Neural progenitor cell (in vitro differentiated cells): ENCODE results near the gene GNAZ. TPM values are rescaled to one million over a fixed set of nuclear protein-coding genes. Genes with fewer than 3 reads are reported as not detected.

Experiments
- DNase-seq: peaks from one replicate; pipeline ENCODE4 v3.0.0-alpha.2; 2016; ENCODE audit warnings: low spot score
- H2AFZ ChIP-seq: fragments of 200-600 bp; sonication (generic); replicated peaks from 2 replicates; pipeline ENCODE4 v1.6.1; 2016; ENCODE audit warnings: antibody characterized with exemption
- H3F3A ChIP-seq: fragments of 200-600 bp; sonication (generic); 2 replicates; pipeline ENCODE4 v1.6.1; 2016; ENCODE audit warnings: antibody characterized with exemption, low read depth
- H3K27ac ChIP-seq: fragments of 200-600 bp; sonication (generic); 2 replicates; pipeline ENCODE4 v1.5.1; 2016; ENCODE audit warnings: mild to moderate bottlenecking
- H3K27me3 ChIP-seq: fragments of 200-600 bp; sonication (generic); 2 replicates; pipeline ENCODE4 v1.6.1; 2016; ENCODE audit warnings: mild to moderate bottlenecking, moderate library complexity
- H3K36me3 ChIP-seq: fragments of 200-600 bp; sonication (generic); 2 replicates; pipeline ENCODE4 v1.5.1; 2016
- H3K4me1 ChIP-seq: fragments of 200-600 bp; sonication (generic); 2 replicates; pipeline ENCODE4 v1.6.1; 2016; ENCODE audit warnings: mixed run types
- H3K4me2 ChIP-seq: fragments of 200-600 bp; sonication (generic); 2 replicates; pipeline ENCODE4 v1.6.1; 2016
- H3K4me3 ChIP-seq: fragments of 200-600 bp; sonication (generic); 2 replicates; pipeline ENCODE4 v1.5.1; 2016
- H3K79me2 ChIP-seq: fragments of 200-600 bp; sonication (generic); 2 replicates; pipeline ENCODE4 v1.6.1; 2016; ENCODE audit warnings: low read depth
- H3K9ac ChIP-seq: fragments of 200-600 bp; sonication (generic); 2 replicates; pipeline ENCODE4 v1.6.1; 2016
- H3K9me3 ChIP-seq: fragments of 200-600 bp; sonication (generic); 2 replicates; pipeline ENCODE4 v1.5.1; 2016; ENCODE audit warnings: low read depth
- H4K20me1 ChIP-seq: fragments of 200-600 bp; sonication (generic); 2 replicates; pipeline ENCODE4 v1.6.1; 2016; ENCODE audit warnings: low read depth
- H3K27ac Mint-ChIP-seq: 3 replicates; pipeline ENCODE4 v1.8.0; 2021; ENCODE audit warnings: mixed read lengths
- H3K27me3 Mint-ChIP-seq: 2 replicates; pipeline ENCODE4 v1.8.0; 2022; ENCODE audit warnings: low read depth, mild to moderate bottlenecking, inconsistent platforms, moderate library complexity, mixed read lengths; ENCODE audit not compliant: insufficient read depth
- H3K36me3 Mint-ChIP-seq: 3 replicates; pipeline ENCODE4 v1.8.0; 2021; ENCODE audit warnings: mixed read lengths
- H3K4me1 Mint-ChIP-seq: 3 replicates; pipeline ENCODE4 v1.8.0; 2021; ENCODE audit warnings: mixed read lengths
- H3K4me3 Mint-ChIP-seq: 3 replicates; pipeline ENCODE4 v1.8.0; 2021; ENCODE audit warnings: mild to moderate bottlenecking, moderate library complexity, mixed read lengths
- H3K9me3 Mint-ChIP-seq: 3 replicates; pipeline ENCODE4 v1.8.0; 2020; ENCODE audit warnings: mixed read lengths
- CTCF ChIP-seq: fragments of 200-600 bp; sonication (generic); IDR thresholded peaks from 2 replicates; pipeline ENCODE4 v1.5.1; 2017; ENCODE audit warnings: antibody characterized with exemption, mild to moderate bottlenecking
- EZH2 ChIP-seq: fragments of 200-600 bp; sonication (generic); IDR thresholded peaks from 2 replicates; pipeline ENCODE4 v1.6.1; 2017; ENCODE audit warnings: antibody characterized with exemption, mild to moderate bottlenecking, moderate library complexity
- EZH2phosphoT487 ChIP-seq: fragments of 200-600 bp; sonication (generic); IDR thresholded peaks from 2 replicates; pipeline ENCODE4 v1.6.1; 2017; ENCODE audit warnings: antibody characterized with exemption
- total RNA-seq: library from RNA; depleted of rRNA; stranded (reverse); fragments of >200 nt; gene quantifications from 2 replicates; pipeline ENCODE4 v1.2.3, GENCODE V29; 2015; ENCODE audit warnings: low replicate concordance

Gene GNAZ
- total RNA-seq, 1 donor from 2014 or later: 16.5 TPM

GRCh38 chr22:23038902-23039301, 31.4 kb upstream of the GNAZ start:
- Histone ChIP-seq H3K36me3 (no peaks in the 10 kb centered on the region), H3K4me3 (no peak overlapping the region), H3K79me2 (no peaks in the 10 kb centered on the region), H3K4me1 (peaks cover 5% of the 10 kb centered on the region), H3K9ac (no peak overlapping the region), H2AFZ (no peak overlapping the region), H3K27ac (no peak overlapping the region), H3K4me2 (no peak overlapping the region), H3K27me3 (no peaks in the 10 kb centered on the region), H3K9me3 (no peaks in the 10 kb centered on the region), H4K20me1 (no peaks in the 10 kb centered on the region), H3F3A (no peaks in the 10 kb centered on the region)
- Mint-ChIP-seq H3K27me3 (peaks cover 4% of the 10 kb centered on the region), H3K4me3 (no peak overlapping the region), H3K9me3 (no peaks in the 10 kb centered on the region), H3K27ac (no peak overlapping the region), H3K4me1 (peaks cover 7% of the 10 kb centered on the region), H3K36me3 (no peaks in the 10 kb centered on the region)
- no peak for DNase-seq
- no peak for TF ChIP-seq EZH2
- TF ChIP-seq CTCF: no peak
- no peak for TF ChIP-seq EZH2phosphoT487

GRCh38 chr22:23042179-23042578, 28.1 kb upstream of the GNAZ start:
- H2AFZ ChIP-seq: no peak overlapping the region

GRCh38 chr22:23044570-23044969, 25.7 kb upstream of the GNAZ start:
- H3K79me2 ChIP-seq: no peaks in the 10 kb centered on the region
- Mint-ChIP-seq H3K36me3 (no peaks in the 10 kb centered on the region), H3K27me3 (peaks cover 4% of the 10 kb centered on the region), H3K4me1 (no peaks in the 10 kb centered on the region), H3K4me3 (no peak overlapping the region), H3K27ac (no peak overlapping the region), H3K9me3 (peaks cover 23% of the 10 kb centered on the region)
- no peaks in the 10 kb centered on the region for H3K4me1 ChIP-seq
- peak overlapping the region; percentile 63 for H2AFZ ChIP-seq
- no peaks in the 10 kb centered on the region for H3K36me3 ChIP-seq
- no peak for DNase-seq
- H3K9me3 ChIP-seq: no peaks in the 10 kb centered on the region
- H3K27ac ChIP-seq: no peak overlapping the region
- no peak overlapping the region for H3K4me3 ChIP-seq
- H4K20me1 ChIP-seq: no peaks in the 10 kb centered on the region
- no peaks in the 10 kb centered on the region for H3F3A ChIP-seq
- H3K9ac ChIP-seq: no peak overlapping the region
- no peaks in the 10 kb centered on the region for H3K27me3 ChIP-seq
- H3K4me2 ChIP-seq: no peak overlapping the region
- no peak for TF ChIP-seq EZH2phosphoT487
- no peak for TF ChIP-seq CTCF
- TF ChIP-seq EZH2: no peak

More at GRCh38 chr22:23042179-23042578, 28.1 kb upstream of the GNAZ start:
- Histone ChIP-seq H3K27me3 (no peaks in the 10 kb centered on the region), H4K20me1 (no peaks in the 10 kb centered on the region), H3K36me3 (no peaks in the 10 kb centered on the region), H3K4me1 (no peaks in the 10 kb centered on the region), H3K27ac (no peak overlapping the region), H3K9me3 (no peaks in the 10 kb centered on the region), H3F3A (no peaks in the 10 kb centered on the region), H3K79me2 (no peaks in the 10 kb centered on the region), H3K4me2 (no peak overlapping the region), H3K9ac (no peak overlapping the region), H3K4me3 (no peak overlapping the region)
- TF ChIP-seq CTCF: no peak
- no peak for TF ChIP-seq EZH2phosphoT487
- no peak for TF ChIP-seq EZH2
- Mint-ChIP-seq H3K36me3 (no peaks in the 10 kb centered on the region), H3K27me3 (peaks cover 4% of the 10 kb centered on the region), H3K4me1 (peaks cover 4% of the 10 kb centered on the region), H3K4me3 (no peak overlapping the region), H3K9me3 (peaks cover 8% of the 10 kb centered on the region), H3K27ac (no peak overlapping the region)
- DNase-seq: no peak

- H3K36me3 Mint-ChIP-seq: no peaks in the 10 kb centered on the region
Measured at GRCh38 chr22:23045461-23045860, 24.9 kb upstream of the GNAZ start.

More at GRCh38 chr22:23045461-23045860, 24.9 kb upstream of the GNAZ start:
- DNase-seq: no peak
- Mint-ChIP-seq H3K27ac (no peak overlapping the region), H3K4me1 (no peaks in the 10 kb centered on the region), H3K9me3 (peaks cover 23% of the 10 kb centered on the region), H3K4me3 (no peak overlapping the region), H3K27me3 (peaks cover 4% of the 10 kb centered on the region)
- Histone ChIP-seq H3F3A (no peaks in the 10 kb centered on the region), H3K4me1 (no peaks in the 10 kb centered on the region), H3K36me3 (no peaks in the 10 kb centered on the region), H3K27me3 (no peaks in the 10 kb centered on the region), H3K9me3 (no peaks in the 10 kb centered on the region), H3K79me2 (no peaks in the 10 kb centered on the region), H2AFZ (no peak overlapping the region), H4K20me1 (no peaks in the 10 kb centered on the region), H3K4me3 (no peak overlapping the region), H3K27ac (no peak overlapping the region), H3K4me2 (no peak overlapping the region), H3K9ac (no peak overlapping the region)
- TF ChIP-seq EZH2 (no peak), EZH2phosphoT487 (no peak), CTCF (no peak)
